Left ventricle myocardium inferior (tissue), 1 donor: ENCODE measurements around the gene IRGC. TPM values are rescaled to one million over a fixed set of nuclear protein-coding genes. Genes with fewer than 3 reads are reported as not detected.
A peak's percentile ranks its signal among the peaks of the same experiment; 100 is the strongest.

Experiments
- DNase-seq: peaks from one replicate; pipeline ENCODE4 v3.0.0-alpha.2; 2020
- H3K27ac ChIP-seq: fragments of 200-600 bp; replicated peaks from 2 replicates; pipeline ENCODE4 v1.8.0; 2021
- H3K27me3 ChIP-seq: fragments of 200-600 bp; 2 replicates; pipeline ENCODE4 v1.8.0; 2021; ENCODE audit warnings: low read depth
- H3K36me3 ChIP-seq: fragments of 200-600 bp; 2 replicates; pipeline ENCODE4 v1.8.0; 2021
- H3K4me1 ChIP-seq: fragments of 200-600 bp; 2 replicates; pipeline ENCODE4 v1.8.0; 2021
- H3K4me3 ChIP-seq: fragments of 200-600 bp; 2 replicates; pipeline ENCODE4 v1.8.0; 2021; ENCODE audit warnings: mild to moderate bottlenecking, moderate library complexity
- H3K9me3 ChIP-seq: fragments of 200-600 bp; replicated peaks from 2 replicates; pipeline ENCODE4 v1.8.0; 2021
- CTCF ChIP-seq: fragments of 200-600 bp; IDR thresholded peaks from 2 replicates; pipeline ENCODE4 v1.8.0; 2021; ENCODE audit warnings: antibody characterized with exemption, mild to moderate bottlenecking, borderline replicate concordance
- intact Hi-C: fragments of 100-400 bp; cut with micrococcal nuclease; formaldehyde crosslinking; loops from one replicate; pipeline ENCODE4 v1.11.0; 2022
- total RNA-seq: library from RNA; stranded (reverse); fragmentation: NEBNext Ultra II Directional; extraction: Animal tissue kit (Norgen Biotek cat#: 25700); gene quantifications from one replicate; pipeline ENCODE4 v1.2.1, GENCODE V29; 2021
- donor health status: DM: no; HTN: yes; CAD: no; lungs with severe emphysema.

IRGC gene
- total RNA-seq, 1 donor from 2014 or later = not detected

DNA sequence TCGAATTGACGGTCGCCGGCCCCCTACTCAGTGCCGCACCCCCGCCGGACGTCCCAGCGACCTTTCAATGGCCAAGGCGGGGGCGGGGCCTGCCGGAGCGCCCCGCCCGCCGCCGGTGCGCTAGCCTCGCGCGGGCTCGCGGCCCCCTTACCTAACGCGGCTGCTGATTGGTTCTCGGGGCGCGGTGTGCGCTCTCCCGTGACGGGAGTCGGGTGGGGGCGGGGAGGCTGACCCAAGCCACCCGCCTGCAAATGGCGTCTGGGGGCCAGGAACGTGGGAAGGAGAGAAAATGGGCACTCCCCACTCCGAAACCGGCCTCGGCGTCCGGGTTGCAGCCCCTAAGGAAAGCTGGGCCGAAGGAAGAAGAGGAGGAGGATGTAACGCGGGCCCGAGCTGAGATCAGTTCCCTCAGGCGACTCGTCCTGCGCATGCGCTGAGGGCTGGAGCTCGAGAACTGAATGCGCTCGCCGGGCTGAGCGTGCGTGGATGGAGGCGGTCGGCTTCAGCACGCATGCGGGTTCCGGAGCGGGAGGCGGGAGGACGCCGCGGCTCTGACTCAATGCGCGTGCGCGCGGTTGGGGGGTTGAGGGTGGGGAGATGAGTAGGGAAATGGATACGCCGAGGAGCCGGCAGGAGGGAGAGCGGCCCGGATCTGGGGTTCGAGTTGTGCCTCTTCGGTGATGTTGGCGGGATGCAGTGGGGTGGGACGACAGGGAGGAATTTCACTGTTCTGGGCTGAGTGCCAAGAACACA is 38.8 kb downstream of the IRGC start, which contains the start of gene SMG9:
Gene SMG9, minus strand, starts transcription at position 460 of the 753 bp plus-strand sequence. CDS start 4,221 bp downstream, outside the sequence.
- Histone ChIP-seq H3K27ac (peak within 1 kb of the TSS; percentile 100), H3K9me3 (no peaks in the 10 kb centered on the region), H3K36me3 (peaks cover 20% of the 10 kb centered on the region), H3K4me3 (peak within 1 kb of the TSS; percentile 87), H3K27me3 (no peaks in the 10 kb centered on the region), H3K4me1 (peaks cover 39% of the 10 kb centered on the region)
- intact Hi-C loops = no loop called here
- TF ChIP-seq CTCF = no peak
- DNase-seq = peak; percentile 97

DNA sequence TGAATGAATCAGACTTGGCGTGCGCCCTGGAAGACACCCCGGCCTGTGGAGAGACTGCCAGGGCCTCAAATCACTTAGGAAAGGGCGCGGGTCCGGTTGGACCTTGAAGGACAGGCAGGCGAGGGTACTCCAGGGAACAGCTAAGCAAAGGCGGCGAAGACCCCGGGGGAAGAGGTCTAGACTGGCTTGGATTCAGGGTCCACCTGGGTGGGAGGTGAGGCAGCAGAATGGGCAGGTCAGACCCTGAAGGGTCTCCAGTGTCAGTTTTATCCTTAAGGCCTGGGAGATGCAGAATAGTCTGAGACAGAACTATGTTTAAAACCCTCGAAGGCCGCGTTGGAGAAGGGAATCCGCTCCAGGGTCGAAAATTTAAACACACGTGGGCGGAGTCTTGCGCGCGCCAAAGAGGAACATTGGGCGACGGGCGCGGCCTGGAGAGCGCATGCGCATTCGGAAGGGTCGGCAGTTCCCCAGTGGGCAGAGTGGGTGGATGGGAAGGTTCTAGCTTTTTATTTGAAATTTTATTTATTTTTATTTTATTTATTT is 39.5 kb downstream of the IRGC start:
- intact Hi-C loops = no loop called here
- H3K4me1 ChIP-seq = peaks cover 39% of the 10 kb centered on the region

DNA sequence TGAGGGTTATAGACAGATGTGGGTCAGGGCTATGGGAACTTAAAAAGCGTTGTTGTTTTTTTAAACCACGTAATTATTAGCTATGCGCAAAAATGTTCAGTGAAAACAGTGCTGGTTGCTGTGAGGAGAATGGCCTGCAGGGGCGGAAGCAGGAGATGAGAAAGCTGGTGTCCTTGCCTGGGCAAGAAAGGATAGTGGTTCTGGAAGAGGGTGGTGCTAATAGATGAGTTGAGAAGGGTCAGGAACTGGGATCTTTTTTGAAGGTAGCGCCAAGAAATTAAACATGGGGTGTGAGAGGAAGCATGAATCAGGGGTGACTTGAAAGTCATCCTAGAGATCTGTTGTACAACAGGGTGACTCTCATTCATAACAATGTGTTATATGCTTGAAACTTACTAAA is 43.6 kb downstream of the IRGC start:
- Histone ChIP-seq H3K9me3 (no peaks in the 10 kb centered on the region), H3K4me3 (no peak overlapping the region), H3K4me1 (peaks cover 13% of the 10 kb centered on the region), H3K27ac (no peak overlapping the region), H3K27me3 (no peaks in the 10 kb centered on the region), H3K36me3 (no peaks in the 10 kb centered on the region)
- intact Hi-C loops = no loop called here
- no peak for TF ChIP-seq CTCF
- DNase-seq = no peak

More for the DNA sequence above, 39.5 kb downstream of the IRGC start:
- Histone ChIP-seq H3K27ac (peak overlapping the region; percentile 100), H3K36me3 (peaks cover 13% of the 10 kb centered on the region), H3K4me3 (peak overlapping the region; percentile 87), H3K9me3 (no peaks in the 10 kb centered on the region), H3K27me3 (no peaks in the 10 kb centered on the region)
- DNase-seq = peak; percentile 87
- TF ChIP-seq CTCF = no peak

DNA sequence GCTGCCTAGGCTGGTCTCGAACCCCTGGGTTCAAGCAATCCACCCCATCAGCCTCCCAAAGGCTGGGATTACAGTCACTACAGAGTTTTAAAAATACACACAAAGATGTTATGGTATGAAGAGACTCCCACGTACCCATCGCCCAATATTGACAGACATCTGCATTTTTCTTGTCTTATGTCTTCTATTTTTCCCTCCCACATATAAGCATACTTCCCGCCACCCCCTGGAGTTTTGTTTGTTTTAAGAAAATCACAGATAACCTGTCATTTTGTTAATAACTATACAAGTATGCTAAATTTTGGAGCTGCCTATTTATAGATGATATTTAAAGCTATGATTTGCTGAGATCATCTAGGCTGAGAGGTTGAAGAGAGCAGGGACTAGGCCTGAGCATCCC is 45.1 kb downstream of the IRGC start:
- Histone ChIP-seq H3K9me3 (no peaks in the 10 kb centered on the region), H3K36me3 (no peaks in the 10 kb centered on the region), H3K4me1 (peaks cover under 1% of the 10 kb centered on the region), H3K4me3 (no peak overlapping the region), H3K27me3 (peaks cover 5% of the 10 kb centered on the region), H3K27ac (no peak overlapping the region)
- no peak for DNase-seq
- no peak for TF ChIP-seq CTCF
- intact Hi-C loops = no loop called here

GRCh38 chr19:43762814-43763213 is 46.9 kb downstream of the IRGC start:
- no peak for DNase-seq
- no peak for TF ChIP-seq CTCF
- Histone ChIP-seq H3K27ac (no peak overlapping the region), H3K27me3 (peaks cover 5% of the 10 kb centered on the region), H3K4me1 (no peaks in the 10 kb centered on the region), H3K36me3 (no peaks in the 10 kb centered on the region), H3K4me3 (no peak overlapping the region), H3K9me3 (no peaks in the 10 kb centered on the region)
- intact Hi-C loops = no loop called here
